Lower leg skin (tissue), 4 donors: ENCODE measurements around the gene FAU. TPM values are rescaled to one million over a fixed set of nuclear protein-coding genes. Genes with fewer than 3 reads are reported as not detected.

ENCODE experiments used
- DNase-seq, 2 donors: peaks; one replicate each; pipeline ENCODE4 v3.0.0-alpha.2; 2019; ENCODE audit warnings: low spot score in 2 of 2
- H3K4me3 ChIP-seq: fragments of 200-600 bp; sonication (generic); 2 replicates; pipeline ENCODE4 v1.5.1; 2017; ENCODE audit warnings: mild to moderate bottlenecking, low read depth; ENCODE audit not compliant: poor library complexity, severe bottlenecking
- POLR2A ChIP-seq, 2 donors: fragments of 450-650 bp; IDR thresholded peaks; one replicate each; pipeline ENCODE4 v1.6.1; 2016 to 2017; ENCODE audit warnings: antibody characterized with exemption in 2 of 2, mild to moderate bottlenecking in 1 of 2, moderate library complexity in 1 of 2
- WGBS, 2 donors: methylation state at CpG; one replicate each; pipeline ENCODE4 v1.1.5; 2018; 5-methylcytosine and 5-hydroxymethylcytosine counted together
- intact Hi-C: fragments of 100-400 bp; cut with DNase I; formaldehyde crosslinking; loops from one replicate; pipeline ENCODE4 v1.15.0; 2023; ENCODE audit warnings: low total_unique reads
- total RNA-seq, 4 donors: library from RNA; depleted of rRNA; stranded (reverse); fragments of >200 nt; gene quantifications; one replicate each; pipeline ENCODE4 v1.1.0, GENCODE V29; 2016
- TF ChIP-seq, protein P1 (sequence below), 3 donors: fragments of 450-650 bp; IDR thresholded peaks; one replicate each; pipeline ENCODE4 v1.5.1; 2016; ENCODE audit warnings: antibody characterized with exemption in 3 of 3, mild to moderate bottlenecking in 3 of 3, moderate library complexity in 2 of 3

Gene FAU
- total RNA-seq, 4 donors from 2014 or later: 574 to 1,562 (median 887) TPM

- DNase-seq: no peak
- no peak overlapping the region for H3K4me3 ChIP-seq
- intact Hi-C loops: no loop called here
- 85% methylated on average over 3 of the region's 3 CpGs for WGBS, 2 donors
- TF ChIP-seq, protein P1, sequence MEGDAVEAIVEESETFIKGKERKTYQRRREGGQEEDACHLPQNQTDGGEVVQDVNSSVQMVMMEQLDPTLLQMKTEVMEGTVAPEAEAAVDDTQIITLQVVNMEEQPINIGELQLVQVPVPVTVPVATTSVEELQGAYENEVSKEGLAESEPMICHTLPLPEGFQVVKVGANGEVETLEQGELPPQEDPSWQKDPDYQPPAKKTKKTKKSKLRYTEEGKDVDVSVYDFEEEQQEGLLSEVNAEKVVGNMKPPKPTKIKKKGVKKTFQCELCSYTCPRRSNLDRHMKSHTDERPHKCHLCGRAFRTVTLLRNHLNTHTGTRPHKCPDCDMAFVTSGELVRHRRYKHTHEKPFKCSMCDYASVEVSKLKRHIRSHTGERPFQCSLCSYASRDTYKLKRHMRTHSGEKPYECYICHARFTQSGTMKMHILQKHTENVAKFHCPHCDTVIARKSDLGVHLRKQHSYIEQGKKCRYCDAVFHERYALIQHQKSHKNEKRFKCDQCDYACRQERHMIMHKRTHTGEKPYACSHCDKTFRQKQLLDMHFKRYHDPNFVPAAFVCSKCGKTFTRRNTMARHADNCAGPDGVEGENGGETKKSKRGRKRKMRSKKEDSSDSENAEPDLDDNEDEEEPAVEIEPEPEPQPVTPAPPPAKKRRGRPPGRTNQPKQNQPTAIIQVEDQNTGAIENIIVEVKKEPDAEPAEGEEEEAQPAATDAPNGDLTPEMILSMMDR (IDR thresholded peaks at IDR 0.05): no peak
- no peak for TF ChIP-seq POLR2A (IDR thresholded peaks at IDR 0.05)
Observed at GRCh38 chr11:65131417-65131776, 9.5 kb upstream of the FAU start.

GRCh38 chr11:65130631-65131416 lies 8.9 kb upstream of the FAU start:
- no peak overlapping the region for H3K4me3 ChIP-seq
- intact Hi-C loops: no loop called here
- no peak for DNase-seq
- 86 to 92% methylated on average over 19 of the region's 19 CpGs for whole genome bisulfite sequencing, 2 donors
- TF ChIP-seq, protein P1 (IDR thresholded peaks at IDR 0.05): no peak
- no peak for TF ChIP-seq POLR2A (IDR thresholded peaks at IDR 0.05)

- TF ChIP-seq, protein P1 (IDR thresholded peaks at IDR 0.05): no peak
- no peak for TF ChIP-seq POLR2A (IDR thresholded peaks at IDR 0.05)
- no peak for DNase-seq
- no peak overlapping the region for H3K4me3 ChIP-seq
- intact Hi-C loops: no loop called here
- WGBS, 2 donors: 80 to 85% methylated on average over 6 to 13 of the region's 13 CpGs
Observed at GRCh38 chr11:65129649-65130441, 7.9 kb upstream of the FAU start.

GRCh38 chr11:65128182-65129145 lies 6.5 kb upstream of the FAU start:
- WGBS, 2 donors: 76 to 85% methylated on average over 9 to 15 of the region's 15 CpGs
- no peak for DNase-seq
- TF ChIP-seq, protein P1 (IDR thresholded peaks at IDR 0.05): no peak
- no peak for TF ChIP-seq POLR2A (IDR thresholded peaks at IDR 0.05)
- intact Hi-C loops: no loop called here
- H3K4me3 ChIP-seq: no peak overlapping the region

DNA sequence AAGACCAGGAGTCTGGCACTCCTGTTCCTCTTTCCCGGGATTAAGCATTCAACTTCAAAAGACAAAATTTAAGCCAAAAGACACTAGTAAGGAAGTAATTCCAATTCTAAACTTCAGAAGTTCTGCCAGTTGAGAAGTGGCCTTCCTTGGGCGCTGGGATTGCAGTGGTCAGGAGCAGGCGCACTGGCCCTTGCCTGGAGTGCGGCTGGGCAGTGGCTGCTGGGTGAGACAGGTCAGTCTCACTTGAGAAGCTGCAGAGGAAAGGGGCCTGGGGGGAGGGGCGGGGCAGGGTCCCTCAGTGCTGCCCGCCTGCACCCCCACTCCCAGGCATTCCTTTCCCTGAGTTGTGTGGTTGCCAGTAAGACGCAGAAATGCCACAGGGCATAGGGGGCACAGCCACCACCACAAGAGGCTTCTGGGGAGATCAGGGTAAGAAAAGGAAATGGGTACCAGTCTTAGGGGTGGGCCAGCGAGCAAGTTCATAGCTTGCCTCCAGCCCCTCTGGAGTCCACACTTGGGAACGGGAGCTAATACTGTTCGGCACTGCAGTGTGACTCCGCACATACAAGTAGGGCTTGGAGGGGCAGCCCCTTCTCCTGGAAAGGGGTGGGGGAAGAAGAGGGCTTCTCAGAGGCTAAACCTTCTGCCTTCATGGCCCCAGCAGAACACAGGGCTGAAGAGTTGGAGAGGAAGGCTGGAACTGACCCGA lies 5.7 kb upstream of the FAU start:
- no peak for TF ChIP-seq POLR2A (IDR thresholded peaks at IDR 0.05)
- TF ChIP-seq, protein P1 (IDR thresholded peaks at IDR 0.05): no peak
- no peak for DNase-seq
- intact Hi-C loops: no loop called here
- WGBS, 2 donors: 75 to 77% methylated on average over 12 of the region's 12 CpGs
- no peak overlapping the region for H3K4me3 ChIP-seq
